H9 (cell line): ENCODE results near the gene SYNE3. TPM values are rescaled to one million over a fixed set of nuclear protein-coding genes. Genes with fewer than 3 reads are reported as not detected.

Experiments
- DNase-seq: peaks from one replicate; pipeline ENCODE4 v3.0.0-alpha.2; 2017
- H2AFZ ChIP-seq: one replicate; pipeline ENCODE4 v1.6.1; 2013; ENCODE audit warnings: mild to moderate bottlenecking, low read length, control low read depth, moderate library complexity
- H2AK5ac ChIP-seq: 2 replicates; pipeline ENCODE4 v1.6.1; 2013; ENCODE audit warnings: low read length, control low read depth, mixed read lengths; ENCODE audit not compliant: insufficient read length
- H2BK120ac ChIP-seq: one replicate; pipeline ENCODE4 v1.6.1; 2013; ENCODE audit warnings: low read depth, mild to moderate bottlenecking, low read length, control low read depth, inconsistent platforms; ENCODE audit not compliant: poor library complexity, severe bottlenecking
- H2BK12ac ChIP-seq: 2 replicates; pipeline ENCODE4 v1.6.1; 2013; ENCODE audit warnings: low read length, control low read depth, mixed read lengths, low read depth; ENCODE audit not compliant: insufficient read length
- H2BK15ac ChIP-seq: 2 replicates; pipeline ENCODE4 v1.6.1; 2013; ENCODE audit warnings: low read depth, low read length, control low read depth
- H2BK20ac ChIP-seq: one replicate; pipeline ENCODE4 v1.6.1; 2013; ENCODE audit warnings: low read depth, mild to moderate bottlenecking, low read length, control low read depth, inconsistent platforms; ENCODE audit not compliant: poor library complexity, severe bottlenecking
- H2BK5ac ChIP-seq: 2 replicates; pipeline ENCODE4 v1.6.1; 2013; ENCODE audit warnings: low read length, control low read depth, mixed read lengths; ENCODE audit not compliant: insufficient read length
- H3K14ac ChIP-seq: 2 replicates; pipeline ENCODE4 v1.6.1; 2013; ENCODE audit warnings: low read length, control low read depth; ENCODE audit not compliant: insufficient read depth
- H3K18ac ChIP-seq: 2 replicates; pipeline ENCODE4 v1.6.1; 2013; ENCODE audit warnings: low read depth, mild to moderate bottlenecking, mixed read lengths, low read length, control low read depth; ENCODE audit not compliant: insufficient read length
- H3K23ac ChIP-seq: 2 replicates; pipeline ENCODE4 v1.6.1; 2013; ENCODE audit warnings: low read length, control low read depth, mixed read lengths, low read depth; ENCODE audit not compliant: insufficient read length
- H3K23me2 ChIP-seq: 2 replicates; pipeline ENCODE4 v1.6.1; 2013; ENCODE audit warnings: low read depth, mild to moderate bottlenecking, mixed read lengths, low read length, control low read depth; ENCODE audit not compliant: insufficient read length, poor library complexity, severe bottlenecking
- H3K27ac ChIP-seq: 2 replicates; pipeline ENCODE4 v1.5.1; 2013; ENCODE audit warnings: low read length, control low read depth, mixed read lengths, low read depth; ENCODE audit not compliant: insufficient read length
- H3K27me3 ChIP-seq: 2 replicates; pipeline ENCODE4 v1.6.1; 2013; ENCODE audit warnings: low read length, control low read depth, inconsistent platforms; ENCODE audit not compliant: insufficient read depth
- H3K4ac ChIP-seq: 2 replicates; pipeline ENCODE4 v1.6.1; 2013; ENCODE audit warnings: low read depth, mild to moderate bottlenecking, control low read depth, inconsistent platforms, low read length, moderate library complexity
- H3K4me1 ChIP-seq: 2 replicates; pipeline ENCODE4 v1.6.1; 2013; ENCODE audit warnings: low read length, control low read depth, inconsistent platforms; ENCODE audit not compliant: insufficient read depth
- H3K4me2 ChIP-seq: 2 replicates; pipeline ENCODE4 v1.6.1; 2013; ENCODE audit warnings: low read length, control low read depth, mixed read lengths; ENCODE audit not compliant: insufficient read length, insufficient read depth
- H3K56ac ChIP-seq: 2 replicates; pipeline ENCODE4 v1.6.1; 2013; ENCODE audit warnings: low read depth, mild to moderate bottlenecking, mixed read lengths, low read length, control low read depth; ENCODE audit not compliant: insufficient read length
- H3K79me1 ChIP-seq: 2 replicates; pipeline ENCODE4 v1.6.1; 2013; ENCODE audit warnings: low read depth, mild to moderate bottlenecking, moderate library complexity, low read length, control low read depth, inconsistent platforms; ENCODE audit not compliant: insufficient read depth, poor library complexity, severe bottlenecking
- H3K79me2 ChIP-seq: 2 replicates; pipeline ENCODE4 v1.6.1; 2013; ENCODE audit warnings: low read length, control low read depth, inconsistent platforms; ENCODE audit not compliant: insufficient read depth
- H3K9ac ChIP-seq: 2 replicates; pipeline ENCODE4 v1.6.1; 2013; ENCODE audit warnings: low read length, control low read depth, mixed read lengths; ENCODE audit not compliant: insufficient read length; ENCODE audit errors: extremely low read depth
- H3K9me3 ChIP-seq: one replicate; pipeline ENCODE4 v1.6.1; 2013; ENCODE audit warnings: low read depth, low read length, inconsistent platforms; ENCODE audit not compliant: control insufficient read depth
- H3T11ph ChIP-seq: one replicate; pipeline ENCODE4 v1.6.1; 2013; ENCODE audit warnings: mild to moderate bottlenecking, low read length, control low read depth, inconsistent platforms
- H4K20me1 ChIP-seq: one replicate; pipeline ENCODE4 v1.6.1; 2013; ENCODE audit not compliant: control insufficient read depth, insufficient read length, insufficient read depth
- H4K5ac ChIP-seq: 2 replicates; pipeline ENCODE4 v1.6.1; 2013; ENCODE audit warnings: low read depth, mild to moderate bottlenecking, mixed read lengths, low read length, control low read depth; ENCODE audit not compliant: insufficient read length
- H4K8ac ChIP-seq: replicated peaks from 2 replicates; pipeline ENCODE4 v1.6.1; 2013; ENCODE audit warnings: low read length, control low read depth, mixed read lengths, low read depth; ENCODE audit not compliant: insufficient read length
- H4K91ac ChIP-seq: 2 replicates; pipeline ENCODE4 v1.6.1; 2013; ENCODE audit warnings: low read depth, mild to moderate bottlenecking, moderate library complexity, mixed read lengths, low read length, control low read depth; ENCODE audit not compliant: insufficient read length
- H3K27ac Mint-ChIP-seq, 3 experiments: 2 replicates in 2 of 3; 3 replicates in 1 of 3; pipeline ENCODE4 v1.8.0; 2020 to 2021; ENCODE audit warnings: mixed read lengths in 3 of 3, mild to moderate bottlenecking in 1 of 3, moderate library complexity in 1 of 3
- H3K27me3 Mint-ChIP-seq: 2 replicates; pipeline ENCODE4 v1.8.0; 2021; ENCODE audit warnings: low read depth, mild to moderate bottlenecking, moderate library complexity, mixed read lengths
- H3K36me3 Mint-ChIP-seq, 3 experiments: 2 replicates in 2 of 3; 3 replicates in 1 of 3; pipeline ENCODE4 v1.8.0; 2020 to 2021; ENCODE audit warnings: low read depth in 3 of 3, mixed read lengths in 3 of 3; ENCODE audit not compliant: insufficient read depth in 1 of 3
- H3K4me1 Mint-ChIP-seq, 2 experiments: 2 replicates each; pipeline ENCODE4 v1.8.0; 2020; ENCODE audit warnings: mixed read lengths in 2 of 2
- H3K4me3 Mint-ChIP-seq, 2 experiments: 2 replicates in 1 of 2; 3 replicates in 1 of 2; pipeline ENCODE4 v1.8.0; 2020 to 2021; ENCODE audit warnings: mild to moderate bottlenecking in 2 of 2, mixed read lengths in 2 of 2, moderate library complexity in 1 of 2
- H3K9me3 Mint-ChIP-seq, 2 experiments: 2 replicates in 1 of 2; 3 replicates in 1 of 2; pipeline ENCODE4 v1.8.0; 2020; ENCODE audit warnings: mild to moderate bottlenecking in 2 of 2, mixed read lengths in 2 of 2, moderate library complexity in 1 of 2
- WGBS: extraction: QIAGEN DNeasy Blood & Tissue Kit; methylation state at CpG from one replicate; pipeline ENCODE4 v1.1.7; 2013; ENCODE audit warnings: missing lambda C conversion rate, low lambda C conversion rate, mixed read lengths; ENCODE audit not compliant: insufficient read length; ENCODE audit errors: extremely low coverage; 5-methylcytosine and 5-hydroxymethylcytosine counted together
- total RNA-seq: library from RNA; stranded (reverse); gene quantifications from 2 replicates; pipeline ENCODE4 v1.2.1, GENCODE V29; 2021
- TF ChIP-seq, protein P1 (sequence below): fragments of 200-600 bp; sonication (generic); conservative IDR thresholded peaks from 3 replicates; pipeline ENCODE4 v1.8.0; 2021; ENCODE audit warnings: antibody characterized with exemption, mild to moderate bottlenecking

The SYNE3 gene
- total RNA-seq, 1 experiment from 2014 or later, result 0.11 TPM

DNA sequence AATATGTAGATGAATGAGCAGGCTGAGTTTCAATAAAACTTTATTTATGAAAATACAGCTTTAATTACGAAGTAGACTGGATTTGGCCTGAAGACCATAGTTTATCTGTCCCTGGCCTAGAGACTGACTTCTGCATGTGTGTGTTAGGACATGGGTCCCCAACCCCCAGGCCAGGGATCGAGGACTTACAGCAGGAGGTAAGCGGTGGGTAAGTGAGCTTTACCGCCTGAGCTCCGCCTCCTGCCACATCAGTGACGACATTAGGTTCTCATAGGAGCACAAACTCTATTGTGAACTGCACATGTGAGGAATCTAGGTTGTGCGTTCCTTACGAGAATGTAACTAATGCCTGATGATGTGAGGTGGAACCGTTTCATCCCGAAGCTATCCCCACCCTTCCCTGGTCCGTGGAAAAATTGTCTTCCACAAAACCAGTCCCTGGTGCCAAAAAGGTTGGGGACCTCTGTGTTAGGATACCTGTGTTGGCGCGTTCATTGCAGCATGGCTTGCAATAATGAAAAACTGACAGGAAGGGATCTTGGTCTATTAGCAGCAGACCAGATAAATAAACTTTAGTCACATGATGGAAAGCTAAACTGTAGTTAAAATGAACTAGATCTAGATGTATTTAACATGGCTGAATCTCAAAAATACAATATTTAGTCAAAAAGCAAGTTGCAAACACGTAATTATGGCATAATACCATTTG, 22.5 kb upstream of the SYNE3 start:
- Histone ChIP-seq H3K4me2 (no peak overlapping the region), H2BK12ac (no peak overlapping the region), H3K79me1 (peaks cover 4% of the 10 kb centered on the region), H3K23me2 (peaks cover 9% of the 10 kb centered on the region), H3T11ph (no peak overlapping the region), H4K8ac (no peak overlapping the region), H2BK120ac (no peak overlapping the region), H3K4ac (no peak overlapping the region), H3K14ac (no peak overlapping the region), H3K79me2 (peaks cover 40% of the 10 kb centered on the region), H2AK5ac (no peak overlapping the region), H3K9me3 (no peaks in the 10 kb centered on the region), H2AFZ (no peak overlapping the region), H2BK15ac (no peak overlapping the region), H3K18ac (no peak overlapping the region), H3K4me1 (0 out of 2 replicates have a peak, but pooled peaks cover 2% of the 10 kb centered on the region), H3K27ac (no peak overlapping the region), H4K20me1 (peaks cover 2% of the 10 kb centered on the region), H2BK5ac (no peak overlapping the region), H3K9ac (no peak overlapping the region), H4K91ac (no peak overlapping the region), H3K27me3 (no peaks in the 10 kb centered on the region), H3K56ac (no peak overlapping the region), H4K5ac (no peak overlapping the region), H2BK20ac (no peak overlapping the region), H3K23ac (no peak overlapping the region)
- Mint-ChIP-seq H3K4me3 (no peak overlapping the region), H3K27me3 (peaks cover 6% of the 10 kb centered on the region), H3K4me1 (peaks cover 23 to 29% of the 10 kb centered on the region in 2 experiments), H3K9me3 (no peaks in the 10 kb centered on the region; a peak in 1 of 5 replicates), H3K36me3 (peaks cover 3 to 6% (median 4%) of the 10 kb centered on the region in 3 experiments; a peak in 3 of 7 replicates), H3K27ac (no peak overlapping the region; a peak in 1 of 7 replicates)
- no peak for DNase-seq
- no CpG with 5 or more reads among the region's 14 CpGs for WGBS
- TF ChIP-seq, protein P1, sequence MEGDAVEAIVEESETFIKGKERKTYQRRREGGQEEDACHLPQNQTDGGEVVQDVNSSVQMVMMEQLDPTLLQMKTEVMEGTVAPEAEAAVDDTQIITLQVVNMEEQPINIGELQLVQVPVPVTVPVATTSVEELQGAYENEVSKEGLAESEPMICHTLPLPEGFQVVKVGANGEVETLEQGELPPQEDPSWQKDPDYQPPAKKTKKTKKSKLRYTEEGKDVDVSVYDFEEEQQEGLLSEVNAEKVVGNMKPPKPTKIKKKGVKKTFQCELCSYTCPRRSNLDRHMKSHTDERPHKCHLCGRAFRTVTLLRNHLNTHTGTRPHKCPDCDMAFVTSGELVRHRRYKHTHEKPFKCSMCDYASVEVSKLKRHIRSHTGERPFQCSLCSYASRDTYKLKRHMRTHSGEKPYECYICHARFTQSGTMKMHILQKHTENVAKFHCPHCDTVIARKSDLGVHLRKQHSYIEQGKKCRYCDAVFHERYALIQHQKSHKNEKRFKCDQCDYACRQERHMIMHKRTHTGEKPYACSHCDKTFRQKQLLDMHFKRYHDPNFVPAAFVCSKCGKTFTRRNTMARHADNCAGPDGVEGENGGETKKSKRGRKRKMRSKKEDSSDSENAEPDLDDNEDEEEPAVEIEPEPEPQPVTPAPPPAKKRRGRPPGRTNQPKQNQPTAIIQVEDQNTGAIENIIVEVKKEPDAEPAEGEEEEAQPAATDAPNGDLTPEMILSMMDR, result no peak
